ENCODE results near the gene LAMA2. TPM values are rescaled to one million over a fixed set of nuclear protein-coding genes. Genes with fewer than 3 reads are reported as not detected.
"Not testable (repeated sequence)": the region's sequence is repeated elsewhere in the genome, so short reads cannot be mapped to it uniquely, and the experiment has no call there.

LAMA2 gene
- total RNA-seq, 3 donors from 2014 or later (not counting 1 experiment from before 2014, with no cell fraction given) = 2.1 to 5.3 (median 3.6) TPM

DNA sequence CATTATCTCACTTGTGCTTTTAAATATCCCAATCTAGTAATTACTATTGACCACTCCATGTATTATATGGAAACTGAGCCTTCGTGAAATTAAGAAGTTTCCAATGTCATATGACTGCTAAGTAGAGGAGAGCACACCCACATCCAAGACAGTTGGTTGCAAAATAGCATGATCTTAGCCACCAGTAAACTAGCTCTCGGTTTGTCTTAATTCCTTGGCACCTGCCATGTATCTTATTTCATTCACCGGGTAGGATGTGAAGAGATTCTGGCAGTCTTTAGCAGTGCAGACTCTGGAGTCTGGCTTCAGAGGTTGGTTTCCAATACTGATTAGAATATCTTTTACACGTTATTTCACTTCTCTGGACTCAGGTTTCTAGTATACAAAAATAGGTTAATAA, 270.3 kb downstream of the LAMA2 start:
- Mint-ChIP-seq H3K36me3 (no peaks in the 10 kb centered on the region), H3K4me3 (no peak overlapping the region), H3K9me3 (no peaks in the 10 kb centered on the region), H3K4me1 (no peaks in the 10 kb centered on the region), H3K27ac (no peak overlapping the region), H3K27me3 (ENCODE audit: low read depth in 2 of 2) (peaks cover 3 to 8% of the 10 kb centered on the region in 2 donors)
- ATAC-seq (no peak), DNase-seq (no peak)
- TF ChIP-seq, protein P1, sequence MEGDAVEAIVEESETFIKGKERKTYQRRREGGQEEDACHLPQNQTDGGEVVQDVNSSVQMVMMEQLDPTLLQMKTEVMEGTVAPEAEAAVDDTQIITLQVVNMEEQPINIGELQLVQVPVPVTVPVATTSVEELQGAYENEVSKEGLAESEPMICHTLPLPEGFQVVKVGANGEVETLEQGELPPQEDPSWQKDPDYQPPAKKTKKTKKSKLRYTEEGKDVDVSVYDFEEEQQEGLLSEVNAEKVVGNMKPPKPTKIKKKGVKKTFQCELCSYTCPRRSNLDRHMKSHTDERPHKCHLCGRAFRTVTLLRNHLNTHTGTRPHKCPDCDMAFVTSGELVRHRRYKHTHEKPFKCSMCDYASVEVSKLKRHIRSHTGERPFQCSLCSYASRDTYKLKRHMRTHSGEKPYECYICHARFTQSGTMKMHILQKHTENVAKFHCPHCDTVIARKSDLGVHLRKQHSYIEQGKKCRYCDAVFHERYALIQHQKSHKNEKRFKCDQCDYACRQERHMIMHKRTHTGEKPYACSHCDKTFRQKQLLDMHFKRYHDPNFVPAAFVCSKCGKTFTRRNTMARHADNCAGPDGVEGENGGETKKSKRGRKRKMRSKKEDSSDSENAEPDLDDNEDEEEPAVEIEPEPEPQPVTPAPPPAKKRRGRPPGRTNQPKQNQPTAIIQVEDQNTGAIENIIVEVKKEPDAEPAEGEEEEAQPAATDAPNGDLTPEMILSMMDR (IDR thresholded peaks at IDR 0.05) = no peak
- no peaks in the 10 kb centered on the region for H3K27me3 ChIP-seq (ENCODE audit: control insufficient read depth, insufficient read depth, low read length)
- H3K4me1 ChIP-seq (ENCODE audit: control insufficient read depth, insufficient read depth, low read length) = no peaks in the 10 kb centered on the region
- WGBS (ENCODE audit: insufficient coverage) = 90% methylated on average over 3 of the region's 4 CpGs
- no peak overlapping the region for H3K4me3 ChIP-seq (ENCODE audit: low read length)
- no peak overlapping the region for H3K27ac ChIP-seq (ENCODE audit: low read length)
- no peaks in the 10 kb centered on the region for H3K9me3 ChIP-seq (ENCODE audit: control insufficient read depth, insufficient read depth, low read length)
- no peaks in the 10 kb centered on the region for H3K36me3 ChIP-seq (ENCODE audit: control insufficient read depth, insufficient read depth, low read length)
- intact Hi-C loops (cut with micrococcal nuclease) = no loop called here

- H3K4me3 ChIP-seq (ENCODE audit: low read length); H3K4me1 Mint-ChIP-seq; intact Hi-C loops (cut with micrococcal nuclease); H3K4me3 Mint-ChIP-seq; H3K27me3 Mint-ChIP-seq (ENCODE audit: low read depth in 2 of 2); ATAC-seq; DNase-seq; H3K9me3 Mint-ChIP-seq; H3K4me1 ChIP-seq (ENCODE audit: control insufficient read depth, insufficient read depth, low read length); H3K27ac ChIP-seq (ENCODE audit: low read length); H3K27me3 ChIP-seq (ENCODE audit: control insufficient read depth, insufficient read depth, low read length); H3K27ac Mint-ChIP-seq; H3K36me3 ChIP-seq (ENCODE audit: control insufficient read depth, insufficient read depth, low read length); H3K36me3 Mint-ChIP-seq; H3K9me3 ChIP-seq (ENCODE audit: control insufficient read depth, insufficient read depth, low read length): not testable (repeated sequence)
- WGBS (ENCODE audit: insufficient coverage) = 93% methylated on average over 17 of the region's 17 CpGs
These were observed 276.3 kb downstream of the LAMA2 start for GRCh38 chr6:129159242-129159641.

- intact Hi-C loops (cut with micrococcal nuclease) = no loop called here
These were observed 279.7 kb downstream of the LAMA2 start for GRCh38 chr6:129162605-129163004.

GRCh38 chr6:129163551-129163950, 280.6 kb downstream of the LAMA2 start:
- Mint-ChIP-seq H3K27me3 (ENCODE audit: low read depth in 2 of 2) (no peaks in the 10 kb centered on the region), H3K4me3 (no peak overlapping the region), H3K27ac (no peak overlapping the region), H3K36me3 (no peaks in the 10 kb centered on the region), H3K9me3 (no peaks in the 10 kb centered on the region), H3K4me1 (no peaks in the 10 kb centered on the region)
- H3K4me1 ChIP-seq (ENCODE audit: control insufficient read depth, insufficient read depth, low read length) = no peaks in the 10 kb centered on the region
- no peak overlapping the region for H3K27ac ChIP-seq (ENCODE audit: low read length)
- WGBS (ENCODE audit: insufficient coverage) = 94% methylated on average over 1 of the region's 2 CpGs
- ATAC-seq (no peak), DNase-seq (no peak)
- H3K9me3 ChIP-seq (ENCODE audit: control insufficient read depth, insufficient read depth, low read length) = no peaks in the 10 kb centered on the region
- no peak overlapping the region for H3K4me3 ChIP-seq (ENCODE audit: low read length)
- no peaks in the 10 kb centered on the region for H3K27me3 ChIP-seq (ENCODE audit: control insufficient read depth, insufficient read depth, low read length)
- intact Hi-C loops (cut with micrococcal nuclease) = no loop called here
- TF ChIP-seq, protein P1 (IDR thresholded peaks at IDR 0.05) = no peak
- H3K36me3 ChIP-seq (ENCODE audit: control insufficient read depth, insufficient read depth, low read length) = no peaks in the 10 kb centered on the region

More at GRCh38 chr6:129162605-129163004, 279.7 kb downstream of the LAMA2 start:
- no peak for DNase-seq
- 78% methylated on average over 1 of the region's 1 CpG for WGBS (ENCODE audit: insufficient coverage)
- Histone ChIP-seq H3K27me3 (ENCODE audit: control insufficient read depth, insufficient read depth, low read length) (no peaks in the 10 kb centered on the region), H3K4me3 (ENCODE audit: low read length) (no peak overlapping the region), H3K27ac (ENCODE audit: low read length) (no peak overlapping the region), H3K36me3 (ENCODE audit: control insufficient read depth, insufficient read depth, low read length) (no peaks in the 10 kb centered on the region), H3K4me1 (ENCODE audit: control insufficient read depth, insufficient read depth, low read length) (no peaks in the 10 kb centered on the region), H3K9me3 (ENCODE audit: control insufficient read depth, insufficient read depth, low read length) (no peaks in the 10 kb centered on the region)
- Mint-ChIP-seq H3K4me1 (no peaks in the 10 kb centered on the region), H3K4me3 (no peak overlapping the region), H3K27me3 (ENCODE audit: low read depth in 2 of 2) (no peaks in the 10 kb centered on the region), H3K9me3 (no peaks in the 10 kb centered on the region), H3K27ac (no peak overlapping the region), H3K36me3 (no peaks in the 10 kb centered on the region)
- TF ChIP-seq, protein P1 (IDR thresholded peaks at IDR 0.05) = no peak
- no peak for ATAC-seq
